Measurements from ENCODE around the gene CCDC87.

Gene CCDC87

DNA sequence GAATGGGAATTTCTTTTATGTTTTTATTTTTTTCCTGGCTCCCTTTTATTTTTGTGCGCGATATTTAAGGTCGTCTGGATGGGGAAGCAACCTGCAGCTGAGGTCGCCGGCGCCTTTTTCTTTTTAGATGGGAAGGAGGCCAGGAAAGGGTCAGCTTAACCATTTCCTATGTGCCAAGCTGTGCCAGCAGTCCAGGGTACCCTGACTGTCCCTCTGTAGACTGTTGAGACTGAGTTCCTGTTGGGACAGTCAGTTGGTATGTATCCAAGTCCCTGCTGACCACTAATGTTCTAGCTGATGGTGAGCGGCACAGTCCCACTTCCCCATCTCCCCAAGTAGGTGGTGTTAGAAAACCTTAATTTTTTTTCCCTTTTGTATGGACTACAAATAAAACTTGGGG, 34.1 kb upstream of the CCDC87 start:
- H4K8ac ChIP-seq (ENCODE audit: low read depth, low read length) = no peak overlapping the region
- no peak overlapping the region for H3K18ac ChIP-seq (ENCODE audit: low read length)
- no peak overlapping the region for H2AK5ac ChIP-seq (ENCODE audit: low read length)
- H2BK15ac ChIP-seq (replicated peaks; ENCODE audit: low read depth) = no peak overlapping the region
- no peak overlapping the region for H3K56ac ChIP-seq (ENCODE audit: low read length)
- no peaks in the 10 kb centered on the region for H3K4me1 ChIP-seq (ENCODE audit: control insufficient read depth, low read depth, low read length)
- H3K27ac ChIP-seq (ENCODE audit: low read depth, low read length) = no peak overlapping the region
- no peak overlapping the region for H3K4ac ChIP-seq (ENCODE audit: low read depth, low read length)
- H3K4me2 ChIP-seq (ENCODE audit: low read length) = no peak overlapping the region
- H2BK5ac ChIP-seq (ENCODE audit: low read length) = no peak overlapping the region
- H3K27me3 ChIP-seq (ENCODE audit: insufficient read depth, low read length, poor library complexity) = no peaks in the 10 kb centered on the region
- peaks cover 40% of the 10 kb centered on the region for H3K79me1 ChIP-seq (ENCODE audit: low read length)
- DNase-seq = no peak
- H4K5ac ChIP-seq (ENCODE audit: low read length) = no peak overlapping the region
- H3K4me3 ChIP-seq (ENCODE audit: low read length) = no peak overlapping the region
- H3K36me3 ChIP-seq (ENCODE audit: control insufficient read depth, insufficient read depth, low read length) = peaks cover 38% of the 10 kb centered on the region
- no peak overlapping the region for H2BK120ac ChIP-seq (ENCODE audit: low read depth, low read length)
- H3K23ac ChIP-seq (ENCODE audit: low read length) = no peak overlapping the region
- WGBS (ENCODE audit: extremely low coverage, insufficient coverage, low lambda C conversion rate) = no CpG with 5 or more reads among the region's 7 CpGs
- H3K79me2 ChIP-seq (ENCODE audit: control insufficient read depth, insufficient read depth, low read length) = peaks cover 88% of the 10 kb centered on the region
- no peak overlapping the region for H3K9ac ChIP-seq (ENCODE audit: low read length)

DNA sequence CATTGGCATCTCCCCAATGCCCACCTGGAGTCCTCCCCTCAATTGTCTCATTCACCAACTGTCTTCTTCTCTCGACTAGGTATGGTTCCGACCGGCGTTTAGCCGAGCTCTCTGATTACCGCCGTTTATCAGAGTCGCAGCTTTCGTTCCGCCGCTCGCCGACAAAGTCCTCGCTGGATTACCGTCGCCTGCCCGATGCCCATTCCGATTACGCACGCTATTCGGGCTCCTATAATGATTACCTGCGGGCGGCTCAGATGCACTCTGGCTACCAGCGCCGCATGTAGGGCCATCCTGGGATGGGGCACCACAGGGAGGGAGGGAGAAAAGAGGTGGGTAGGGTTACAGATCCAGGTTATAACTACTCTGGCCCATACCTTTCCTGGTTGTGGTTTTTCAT, 33.5 kb upstream of the CCDC87 start:
- no peak overlapping the region for H3K4ac ChIP-seq (ENCODE audit: low read depth, low read length)
- WGBS (ENCODE audit: extremely low coverage, insufficient coverage, low lambda C conversion rate) = no CpG with 5 or more reads among the region's 25 CpGs
- H3K4me1 ChIP-seq (ENCODE audit: control insufficient read depth, low read depth, low read length) = no peaks in the 10 kb centered on the region
- H3K36me3 ChIP-seq (ENCODE audit: control insufficient read depth, insufficient read depth, low read length) = peaks cover 36% of the 10 kb centered on the region
- H3K4me3 ChIP-seq (ENCODE audit: low read length) = no peak overlapping the region
- H3K27me3 ChIP-seq (ENCODE audit: insufficient read depth, low read length, poor library complexity) = no peaks in the 10 kb centered on the region
- no peak overlapping the region for H2BK15ac ChIP-seq (replicated peaks; ENCODE audit: low read depth)
- no peak overlapping the region for H2AK5ac ChIP-seq (ENCODE audit: low read length)
- no peak overlapping the region for H4K5ac ChIP-seq (ENCODE audit: low read length)
- no peak for DNase-seq
- no peak overlapping the region for H4K8ac ChIP-seq (ENCODE audit: low read depth, low read length)
- H3K18ac ChIP-seq (ENCODE audit: low read length) = no peak overlapping the region
- no peak overlapping the region for H2BK5ac ChIP-seq (ENCODE audit: low read length)
- no peak overlapping the region for H3K23ac ChIP-seq (ENCODE audit: low read length)
- no peak overlapping the region for H3K27ac ChIP-seq (ENCODE audit: low read depth, low read length)
- H3K79me2 ChIP-seq (ENCODE audit: control insufficient read depth, insufficient read depth, low read length) = peaks cover 90% of the 10 kb centered on the region
- no peak overlapping the region for H3K56ac ChIP-seq (ENCODE audit: low read length)
- H3K79me1 ChIP-seq (ENCODE audit: low read length) = peaks cover 37% of the 10 kb centered on the region
- no peak overlapping the region for H2BK120ac ChIP-seq (ENCODE audit: low read depth, low read length)
- H3K4me2 ChIP-seq (ENCODE audit: low read length) = no peak overlapping the region
- H3K9ac ChIP-seq (ENCODE audit: low read length) = no peak overlapping the region

GRCh38 chr11:66625752-66626149, 32.9 kb upstream of the CCDC87 start:
- peaks cover 96% of the 10 kb centered on the region for H3K79me2 ChIP-seq (ENCODE audit: control insufficient read depth, insufficient read depth, low read length)
- no peak overlapping the region for H2AK5ac ChIP-seq (ENCODE audit: low read length)
- H2BK5ac ChIP-seq (ENCODE audit: low read length) = no peak overlapping the region
- H3K4me1 ChIP-seq (ENCODE audit: control insufficient read depth, low read depth, low read length) = no peaks in the 10 kb centered on the region
- no peak overlapping the region for H2BK15ac ChIP-seq (replicated peaks; ENCODE audit: low read depth)
- H3K27ac ChIP-seq (ENCODE audit: low read depth, low read length) = no peak overlapping the region
- no peak overlapping the region for H3K23ac ChIP-seq (ENCODE audit: low read length)
- peaks cover 36% of the 10 kb centered on the region for H3K36me3 ChIP-seq (ENCODE audit: control insufficient read depth, insufficient read depth, low read length)
- no peaks in the 10 kb centered on the region for H3K27me3 ChIP-seq (ENCODE audit: insufficient read depth, low read length, poor library complexity)
- WGBS (ENCODE audit: extremely low coverage, insufficient coverage, low lambda C conversion rate) = no CpG with 5 or more reads among the region's 9 CpGs
- H3K56ac ChIP-seq (ENCODE audit: low read length) = no peak overlapping the region
- H3K9ac ChIP-seq (ENCODE audit: low read length) = no peak overlapping the region
- no peak overlapping the region for H3K4ac ChIP-seq (ENCODE audit: low read depth, low read length)
- no peak overlapping the region for H3K4me2 ChIP-seq (ENCODE audit: low read length)
- no peak overlapping the region for H3K4me3 ChIP-seq (ENCODE audit: low read length)
- H3K79me1 ChIP-seq (ENCODE audit: low read length) = peaks cover 37% of the 10 kb centered on the region
- no peak overlapping the region for H2BK120ac ChIP-seq (ENCODE audit: low read depth, low read length)
- no peak overlapping the region for H4K8ac ChIP-seq (ENCODE audit: low read depth, low read length)
- H3K18ac ChIP-seq (ENCODE audit: low read length) = no peak overlapping the region
- no peak overlapping the region for H4K5ac ChIP-seq (ENCODE audit: low read length)
- DNase-seq = no peak

DNA sequence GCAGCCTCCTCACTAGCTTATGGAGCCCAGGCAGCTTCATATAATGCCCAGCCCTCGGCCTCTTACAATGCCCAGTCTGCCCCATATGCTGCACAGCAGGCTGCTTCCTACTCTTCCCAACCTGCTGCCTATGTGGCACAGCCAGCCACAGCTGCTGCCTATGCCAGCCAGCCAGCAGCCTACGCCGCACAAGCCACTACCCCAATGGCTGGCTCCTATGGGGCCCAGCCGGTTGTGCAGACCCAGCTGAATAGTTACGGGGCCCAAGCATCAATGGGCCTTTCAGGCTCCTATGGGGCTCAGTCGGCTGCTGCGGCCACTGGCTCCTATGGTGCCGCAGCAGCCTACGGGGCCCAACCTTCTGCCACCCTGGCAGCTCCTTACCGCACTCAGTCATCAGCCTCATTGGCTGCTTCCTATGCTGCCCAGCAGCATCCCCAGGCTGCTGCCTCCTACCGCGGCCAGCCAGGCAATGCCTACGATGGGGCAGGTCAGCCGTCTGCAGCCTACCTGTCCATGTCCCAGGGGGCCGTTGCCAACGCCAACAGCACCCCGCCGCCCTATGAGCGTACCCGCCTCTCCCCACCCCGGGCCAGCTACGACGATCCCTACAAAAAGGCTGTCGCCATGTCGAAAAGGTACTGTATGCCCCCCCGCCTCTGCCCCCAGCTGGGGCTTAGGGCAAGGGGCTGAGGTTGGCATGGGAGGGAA, 32.3 kb upstream of the CCDC87 start:
- no peak overlapping the region for H2BK5ac ChIP-seq (ENCODE audit: low read length)
- peaks cover 96% of the 10 kb centered on the region for H3K79me2 ChIP-seq (ENCODE audit: control insufficient read depth, insufficient read depth, low read length)
- no peaks in the 10 kb centered on the region for H3K4me1 ChIP-seq (ENCODE audit: control insufficient read depth, low read depth, low read length)
- no peak overlapping the region for H3K56ac ChIP-seq (ENCODE audit: low read length)
- WGBS (ENCODE audit: extremely low coverage, insufficient coverage, low lambda C conversion rate) = no CpG with 5 or more reads among the region's 26 CpGs
- no peak overlapping the region for H3K23ac ChIP-seq (ENCODE audit: low read length)
- peaks cover 36% of the 10 kb centered on the region for H3K79me1 ChIP-seq (ENCODE audit: low read length)
- no peak overlapping the region for H3K27ac ChIP-seq (ENCODE audit: low read depth, low read length)
- no peak overlapping the region for H3K4me2 ChIP-seq (ENCODE audit: low read length)
- H3K9ac ChIP-seq (ENCODE audit: low read length) = no peak overlapping the region
- H4K5ac ChIP-seq (ENCODE audit: low read length) = no peak overlapping the region
- no peak overlapping the region for H2BK15ac ChIP-seq (replicated peaks; ENCODE audit: low read depth)
- no peak overlapping the region for H4K8ac ChIP-seq (ENCODE audit: low read depth, low read length)
- no peak overlapping the region for H3K18ac ChIP-seq (ENCODE audit: low read length)
- no peak overlapping the region for H3K4ac ChIP-seq (ENCODE audit: low read depth, low read length)
- H3K36me3 ChIP-seq (ENCODE audit: control insufficient read depth, insufficient read depth, low read length) = peaks cover 36% of the 10 kb centered on the region
- H2AK5ac ChIP-seq (ENCODE audit: low read length) = no peak overlapping the region
- H2BK120ac ChIP-seq (ENCODE audit: low read depth, low read length) = no peak overlapping the region
- no peak for DNase-seq
- H3K27me3 ChIP-seq (ENCODE audit: insufficient read depth, low read length, poor library complexity) = no peaks in the 10 kb centered on the region
- no peak overlapping the region for H3K4me3 ChIP-seq (ENCODE audit: low read length)

GRCh38 chr11:66624450-66624849, 31.6 kb upstream of the CCDC87 start:
- WGBS (ENCODE audit: extremely low coverage, insufficient coverage, low lambda C conversion rate) = no CpG with 5 or more reads among the region's 16 CpGs

DNA sequence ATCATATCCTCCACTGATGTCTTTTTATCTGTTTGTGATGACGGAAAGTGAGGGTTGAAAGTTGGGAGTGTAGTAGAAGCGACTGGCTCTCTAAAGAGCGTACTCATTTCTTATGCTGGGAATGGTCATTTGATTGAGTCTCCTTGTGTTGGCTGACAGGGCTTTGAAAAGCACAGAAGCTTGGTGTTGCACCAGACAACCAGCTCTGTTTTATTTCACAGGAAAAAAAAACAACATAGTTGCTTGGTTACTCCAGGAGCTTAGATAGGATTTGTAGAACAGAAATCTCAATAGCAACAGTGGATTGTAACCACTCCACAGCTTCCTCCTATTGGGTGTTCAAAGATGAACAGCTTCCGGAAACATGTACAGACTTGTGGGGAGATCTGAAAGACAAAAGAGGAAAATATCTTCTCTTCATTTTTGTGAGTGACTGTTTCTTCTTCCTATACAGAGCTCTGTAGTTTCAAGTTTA, 26.3 kb upstream of the CCDC87 start:
- H3K79me1 ChIP-seq (ENCODE audit: low read length) = peaks cover under 1% of the 10 kb centered on the region
- no peak overlapping the region for H2BK15ac ChIP-seq (replicated peaks; ENCODE audit: low read depth)
- no peak overlapping the region for H3K18ac ChIP-seq (ENCODE audit: low read length)
- H3K36me3 ChIP-seq (ENCODE audit: control insufficient read depth, insufficient read depth, low read length) = peaks cover under 1% of the 10 kb centered on the region
- no peak overlapping the region for H2BK120ac ChIP-seq (ENCODE audit: low read depth, low read length)
- no peak overlapping the region for H3K4ac ChIP-seq (ENCODE audit: low read depth, low read length)
- no peak overlapping the region for H3K23ac ChIP-seq (ENCODE audit: low read length)
- H4K5ac ChIP-seq (ENCODE audit: low read length) = no peak overlapping the region
- H3K9ac ChIP-seq (ENCODE audit: low read length) = peak overlapping the region; percentile 99
- no peaks in the 10 kb centered on the region for H3K27me3 ChIP-seq (ENCODE audit: insufficient read depth, low read length, poor library complexity)
- H3K4me2 ChIP-seq (ENCODE audit: low read length) = peak overlapping the region; percentile 56
- no peak overlapping the region for H3K56ac ChIP-seq (ENCODE audit: low read length)
- WGBS (ENCODE audit: extremely low coverage, insufficient coverage, low lambda C conversion rate) = no CpG with 5 or more reads among the region's 4 CpGs
- no peak overlapping the region for H3K27ac ChIP-seq (ENCODE audit: low read depth, low read length)
- peaks cover 4% of the 10 kb centered on the region for H3K4me1 ChIP-seq (ENCODE audit: control insufficient read depth, low read depth, low read length)
- no peak overlapping the region for H2BK5ac ChIP-seq (ENCODE audit: low read length)
- peak; percentile 45 for DNase-seq
- H3K4me3 ChIP-seq (ENCODE audit: low read length) = no peak overlapping the region
- no peak overlapping the region for H2AK5ac ChIP-seq (ENCODE audit: low read length)
- no peak overlapping the region for H4K8ac ChIP-seq (ENCODE audit: low read depth, low read length)
- peaks cover 72% of the 10 kb centered on the region for H3K79me2 ChIP-seq (ENCODE audit: control insufficient read depth, insufficient read depth, low read length)

More at GRCh38 chr11:66624450-66624849, 31.6 kb upstream of the CCDC87 start:
- H3K9ac ChIP-seq (ENCODE audit: low read length) = no peak overlapping the region
- peaks cover 34% of the 10 kb centered on the region for H3K36me3 ChIP-seq (ENCODE audit: control insufficient read depth, insufficient read depth, low read length)
- no peaks in the 10 kb centered on the region for H3K4me1 ChIP-seq (ENCODE audit: control insufficient read depth, low read depth, low read length)
- H2BK15ac ChIP-seq (replicated peaks; ENCODE audit: low read depth) = no peak overlapping the region
- H3K18ac ChIP-seq (ENCODE audit: low read length) = no peak overlapping the region
- H4K5ac ChIP-seq (ENCODE audit: low read length) = no peak overlapping the region
- no peak for DNase-seq
- no peak overlapping the region for H3K27ac ChIP-seq (ENCODE audit: low read depth, low read length)
- no peak overlapping the region for H3K4me2 ChIP-seq (ENCODE audit: low read length)
- no peak overlapping the region for H3K4ac ChIP-seq (ENCODE audit: low read depth, low read length)
- no peak overlapping the region for H2BK120ac ChIP-seq (ENCODE audit: low read depth, low read length)
- no peak overlapping the region for H3K4me3 ChIP-seq (ENCODE audit: low read length)
- H3K79me2 ChIP-seq (ENCODE audit: control insufficient read depth, insufficient read depth, low read length) = peaks cover 94% of the 10 kb centered on the region
- no peak overlapping the region for H2BK5ac ChIP-seq (ENCODE audit: low read length)
- no peaks in the 10 kb centered on the region for H3K27me3 ChIP-seq (ENCODE audit: insufficient read depth, low read length, poor library complexity)
- H3K56ac ChIP-seq (ENCODE audit: low read length) = no peak overlapping the region
- no peak overlapping the region for H2AK5ac ChIP-seq (ENCODE audit: low read length)
- H4K8ac ChIP-seq (ENCODE audit: low read depth, low read length) = no peak overlapping the region
- H3K79me1 ChIP-seq (ENCODE audit: low read length) = peaks cover 33% of the 10 kb centered on the region
- H3K23ac ChIP-seq (ENCODE audit: low read length) = no peak overlapping the region
